ENCODE data around the gene TTC21A.

The TTC21A gene

DNA sequence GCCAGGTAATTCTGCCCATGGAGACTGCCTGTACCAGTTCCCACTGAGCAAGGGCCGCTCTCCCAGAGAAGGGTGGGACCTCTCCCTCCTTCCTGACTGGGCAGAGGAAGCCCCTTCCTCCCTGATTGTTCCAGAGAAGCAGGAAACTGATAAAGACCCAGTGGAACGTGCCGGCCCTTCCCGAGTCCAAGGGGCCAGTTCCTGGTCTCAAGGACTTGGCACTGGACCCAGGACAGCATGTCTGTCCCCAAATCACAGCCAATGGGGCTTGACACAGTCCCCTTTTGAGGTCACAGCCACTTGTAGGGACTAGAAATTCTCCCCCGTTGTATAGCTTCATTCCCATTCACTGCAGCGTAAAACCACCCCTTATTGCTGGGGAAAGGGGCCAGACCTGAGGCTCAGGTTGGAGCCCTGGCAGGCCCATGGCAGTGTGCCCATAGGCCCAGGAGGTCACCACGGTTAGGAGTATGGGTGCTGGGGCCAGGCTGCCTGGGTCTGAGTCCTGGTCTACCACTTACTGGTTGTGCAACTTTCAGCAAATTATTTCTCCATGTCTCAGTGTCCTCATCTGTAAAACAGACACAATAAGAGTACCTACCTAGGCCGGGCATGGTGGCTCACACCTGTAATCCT is 27.8 kb downstream of the TTC21A start:
- DNase-seq (ENCODE audit: low read depth in 1 of 2, low spot score in 1 of 2) = no peak

DNA sequence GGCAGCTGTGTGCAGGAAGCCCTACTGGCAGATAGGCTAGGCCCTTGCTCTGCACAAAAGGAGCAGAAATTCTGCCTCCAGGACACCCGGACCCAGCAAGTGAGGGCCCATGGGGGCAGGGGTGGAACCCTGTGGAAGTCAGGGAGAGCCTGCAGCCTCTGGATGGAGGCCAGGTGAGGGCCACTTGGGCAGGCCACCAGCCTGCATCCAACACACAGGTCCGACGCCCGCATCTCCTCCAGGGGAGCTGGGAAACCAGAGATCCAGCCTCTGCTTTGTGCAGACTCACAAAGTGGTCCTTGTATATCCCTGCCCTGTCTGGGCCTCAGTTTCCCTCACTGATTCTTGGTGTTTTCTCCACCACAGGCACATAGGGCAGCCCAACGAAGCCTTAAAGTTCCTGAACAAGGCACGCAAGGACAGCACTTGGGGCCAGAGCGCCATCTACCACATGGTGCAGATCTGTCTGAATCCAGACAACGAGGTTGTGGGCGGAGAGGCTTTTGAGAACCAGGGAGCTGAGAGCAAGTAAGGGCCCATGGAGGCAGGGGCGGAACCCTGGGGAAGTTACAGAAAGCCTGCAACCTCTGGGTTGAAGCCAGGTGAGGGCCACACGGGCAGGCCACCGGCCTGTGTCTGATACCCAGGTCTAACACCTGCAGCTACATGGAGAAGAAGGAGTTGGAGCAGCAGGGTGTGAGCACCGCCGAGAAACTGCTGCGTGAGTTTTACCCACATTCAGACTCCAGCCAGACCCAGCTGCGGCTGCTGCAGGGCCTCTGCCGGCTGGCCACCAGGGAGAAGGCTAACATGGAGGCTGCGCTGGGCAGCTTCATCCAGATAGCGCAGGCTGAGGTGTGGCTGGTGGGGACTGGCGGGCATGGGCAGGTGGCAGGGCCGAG is 29.3 kb downstream of the TTC21A start:
- DNase-seq (ENCODE audit: low read depth in 1 of 2, low spot score in 1 of 2) = no peak

DNA sequence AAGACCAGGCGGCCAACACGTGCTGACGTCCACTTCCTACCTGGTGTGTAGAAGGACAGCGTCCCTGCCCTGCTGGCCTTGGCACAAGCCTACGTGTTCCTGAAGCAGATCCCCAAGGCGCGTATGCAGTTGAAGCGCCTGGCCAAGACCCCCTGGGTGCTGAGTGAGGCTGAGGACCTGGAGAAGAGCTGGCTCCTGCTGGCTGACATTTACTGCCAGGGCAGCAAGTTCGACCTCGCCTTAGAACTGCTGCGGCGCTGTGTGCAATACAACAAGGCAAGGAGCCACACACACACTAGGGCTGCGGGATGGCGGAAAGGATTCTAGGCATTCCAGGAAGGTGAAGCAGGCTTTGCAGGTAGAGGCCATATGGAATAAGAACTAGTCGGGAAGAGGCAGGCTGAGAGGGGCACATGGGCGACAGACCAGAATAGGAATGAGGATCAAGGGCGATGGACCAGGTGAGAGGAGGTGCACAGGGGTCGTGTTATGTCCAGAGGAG is 30.0 kb downstream of the TTC21A start:
- no peak for DNase-seq (ENCODE audit: low read depth in 1 of 2, low spot score in 1 of 2)

DNA sequence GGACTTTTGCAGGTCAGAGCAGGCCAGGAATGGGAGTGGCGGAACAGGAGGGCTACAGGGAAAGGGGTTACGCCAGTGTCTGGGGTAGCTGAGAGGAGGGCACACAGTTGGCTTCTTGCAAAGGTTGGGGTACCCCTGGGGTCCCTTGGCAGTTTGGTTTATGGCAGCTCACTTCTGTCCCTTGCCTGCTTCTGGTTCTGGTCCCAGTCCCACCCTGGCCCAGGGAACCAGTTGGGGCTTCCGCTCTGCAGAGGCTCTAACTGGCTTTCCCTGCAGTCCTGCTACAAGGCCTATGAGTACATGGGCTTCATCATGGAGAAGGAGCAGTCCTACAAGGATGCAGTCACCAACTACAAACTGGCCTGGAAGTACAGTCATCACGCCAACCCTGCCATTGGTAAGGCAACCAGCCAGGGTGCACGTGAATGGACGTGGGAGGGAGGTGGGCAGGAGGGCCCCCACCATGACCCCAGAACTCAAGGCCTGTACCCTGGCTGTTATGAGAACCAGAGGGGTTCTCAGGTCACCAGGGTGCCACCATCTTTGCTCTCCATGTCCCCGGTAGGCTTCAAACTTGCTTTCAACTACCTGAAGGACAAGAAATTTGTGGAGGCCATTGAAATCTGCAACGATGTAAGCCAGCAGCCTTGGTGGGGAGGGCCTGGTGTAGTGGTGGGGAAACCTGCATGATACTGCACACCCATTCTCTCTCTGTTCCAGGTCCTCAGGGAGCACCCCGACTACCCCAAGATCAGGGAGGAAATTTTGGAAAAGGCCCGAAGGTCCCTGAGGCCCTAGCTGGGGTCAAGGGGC is 30.7 kb downstream of the TTC21A start:
- DNase-seq (ENCODE audit: low read depth in 1 of 2, low spot score in 1 of 2) = no peak

DNA sequence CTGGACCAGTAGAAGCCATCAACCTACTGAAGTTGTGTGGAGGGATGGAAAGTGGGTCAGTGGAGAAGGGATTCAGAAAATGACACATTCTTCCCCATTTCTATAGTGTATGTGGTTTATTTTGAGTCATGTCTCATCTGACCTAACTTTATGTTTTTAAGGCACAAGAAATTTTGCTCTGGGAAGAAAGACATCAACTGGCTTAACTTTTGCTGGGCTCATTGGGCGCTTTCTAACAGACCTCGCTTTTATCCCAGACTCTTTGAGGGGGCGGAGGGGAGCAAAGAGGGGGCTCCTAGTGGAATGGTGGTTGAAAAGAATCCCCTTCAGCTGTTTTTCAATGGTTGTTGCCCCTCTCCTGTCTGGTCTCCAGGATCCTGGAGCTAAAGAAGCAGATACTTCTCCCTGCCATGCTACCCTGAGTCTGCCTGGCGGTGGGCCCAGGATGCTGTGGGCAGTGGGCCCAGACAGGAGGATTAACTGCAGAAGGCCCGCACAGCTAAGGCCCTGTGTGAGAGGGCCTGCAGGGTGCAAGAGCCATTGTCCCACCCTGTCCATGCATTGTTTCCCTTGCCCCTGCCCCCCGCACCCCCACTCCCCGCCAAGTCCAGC is 31.4 kb downstream of the TTC21A start:
- DNase-seq (ENCODE audit: low read depth in 1 of 2, low spot score in 1 of 2) = no peak

DNA sequence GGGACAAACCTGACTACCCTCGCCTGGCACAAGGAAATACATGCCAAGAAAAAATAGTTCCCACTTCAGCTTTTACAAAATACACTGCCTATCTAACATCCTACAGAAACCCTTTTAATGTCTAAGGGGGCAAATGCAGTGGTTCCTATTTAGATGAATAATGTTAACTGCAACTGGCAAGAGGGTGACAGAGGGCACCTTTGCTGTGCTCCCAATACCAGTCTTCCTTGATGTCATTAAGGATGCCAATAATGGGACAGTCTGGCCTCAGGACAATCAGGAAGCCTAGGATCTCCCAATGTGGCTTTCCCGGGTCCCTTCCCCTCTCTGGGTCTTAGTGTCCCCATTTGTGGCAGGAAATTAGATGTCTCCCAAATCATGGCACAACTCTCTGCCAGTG is 32.0 kb downstream of the TTC21A start:
- no peak for DNase-seq (ENCODE audit: low read depth in 1 of 2, low spot score in 1 of 2)

DNA sequence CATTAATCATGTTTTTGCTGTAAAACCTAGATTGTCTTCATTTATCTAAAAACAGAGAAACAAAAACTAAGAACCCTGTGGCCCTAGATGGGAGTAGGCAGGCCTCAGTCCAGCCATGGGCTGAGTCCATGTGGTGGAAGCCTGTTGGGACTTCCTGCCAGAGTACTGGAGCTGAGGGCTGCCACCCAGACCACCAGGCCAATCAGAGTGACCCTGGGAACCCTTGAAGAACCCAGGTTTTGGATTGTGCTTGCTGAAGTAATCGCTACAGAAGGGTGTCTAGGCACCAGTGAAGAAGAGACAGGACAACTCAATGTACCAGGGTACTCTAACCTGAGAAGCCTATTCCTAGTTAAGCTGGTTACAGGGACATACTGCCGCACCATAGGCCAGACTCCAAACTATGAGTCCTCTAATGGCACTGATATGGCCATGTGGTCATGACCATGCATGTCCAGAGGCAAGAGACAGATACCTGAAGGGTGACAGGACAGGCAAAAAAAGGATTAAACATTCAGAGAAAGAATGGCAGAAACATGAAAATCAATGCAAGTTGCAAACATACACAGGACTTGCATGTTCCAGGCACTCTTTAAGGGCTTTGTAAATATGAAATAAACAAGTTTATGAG is 33.0 kb downstream of the TTC21A start:
- no peak for DNase-seq (ENCODE audit: low read depth in 1 of 2, low spot score in 1 of 2)

DNA sequence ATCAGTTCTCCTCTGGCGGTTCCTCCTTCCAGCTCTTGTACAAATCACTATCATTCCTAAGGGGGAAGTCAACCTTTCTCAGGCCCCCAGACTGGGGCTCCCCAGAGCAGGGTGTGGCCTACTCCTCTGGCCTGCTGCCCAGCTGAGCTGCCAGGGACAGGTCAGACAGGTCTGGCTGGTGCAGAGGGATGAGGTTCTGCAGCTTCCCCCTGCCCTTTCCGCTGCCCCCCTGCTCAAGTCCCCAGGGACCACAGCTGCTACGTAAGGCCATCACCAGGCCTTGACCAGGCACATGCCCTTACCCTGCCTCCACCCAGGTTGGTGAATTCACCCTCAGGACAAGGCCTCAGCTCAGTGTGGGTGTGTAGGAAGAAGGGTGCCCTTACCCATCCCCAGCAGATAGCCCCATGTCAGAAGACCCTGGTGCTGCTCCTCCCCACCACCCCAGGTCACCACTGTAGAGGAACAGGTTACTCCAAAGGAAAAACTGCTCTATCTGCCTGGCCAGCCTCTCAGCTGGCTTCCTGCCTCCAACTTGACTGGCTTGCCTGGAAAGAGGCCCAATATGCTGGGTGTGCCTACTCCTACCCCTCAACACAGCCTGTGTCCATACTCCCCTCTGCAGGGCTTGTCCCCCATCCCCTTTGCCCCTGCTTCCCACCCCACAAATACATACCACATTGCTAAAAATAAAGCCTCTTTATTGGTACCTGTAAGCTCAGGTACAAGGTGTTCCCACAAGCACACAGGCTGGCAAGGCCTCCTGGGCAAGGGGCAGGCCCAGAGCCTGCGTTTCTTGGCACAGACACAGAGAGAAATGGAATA is 33.9 kb downstream of the TTC21A start:
- no peak for DNase-seq (ENCODE audit: low read depth in 1 of 2, low spot score in 1 of 2)

DNA sequence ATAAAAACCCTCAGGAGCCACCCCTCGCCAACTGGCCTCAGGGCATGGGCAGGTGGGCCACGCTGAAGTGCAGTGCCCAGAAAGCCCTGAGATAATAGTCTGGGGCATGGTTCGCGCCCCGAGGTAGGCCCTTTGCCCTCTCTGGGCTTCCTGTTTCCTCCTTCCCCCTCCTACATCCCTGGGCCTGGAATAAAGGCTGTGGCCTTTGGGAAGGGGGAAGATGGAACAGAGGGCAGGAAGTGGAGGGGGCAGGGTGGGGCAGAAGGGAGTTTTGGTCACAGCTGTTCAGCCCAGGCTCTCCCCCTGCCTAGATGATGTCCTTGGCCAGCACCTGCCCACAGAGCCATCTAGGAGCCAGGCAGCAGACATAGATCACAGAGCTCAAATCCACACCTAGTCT is 34.6 kb downstream of the TTC21A start:
- no peak for DNase-seq (ENCODE audit: low read depth in 1 of 2, low spot score in 1 of 2)

DNA sequence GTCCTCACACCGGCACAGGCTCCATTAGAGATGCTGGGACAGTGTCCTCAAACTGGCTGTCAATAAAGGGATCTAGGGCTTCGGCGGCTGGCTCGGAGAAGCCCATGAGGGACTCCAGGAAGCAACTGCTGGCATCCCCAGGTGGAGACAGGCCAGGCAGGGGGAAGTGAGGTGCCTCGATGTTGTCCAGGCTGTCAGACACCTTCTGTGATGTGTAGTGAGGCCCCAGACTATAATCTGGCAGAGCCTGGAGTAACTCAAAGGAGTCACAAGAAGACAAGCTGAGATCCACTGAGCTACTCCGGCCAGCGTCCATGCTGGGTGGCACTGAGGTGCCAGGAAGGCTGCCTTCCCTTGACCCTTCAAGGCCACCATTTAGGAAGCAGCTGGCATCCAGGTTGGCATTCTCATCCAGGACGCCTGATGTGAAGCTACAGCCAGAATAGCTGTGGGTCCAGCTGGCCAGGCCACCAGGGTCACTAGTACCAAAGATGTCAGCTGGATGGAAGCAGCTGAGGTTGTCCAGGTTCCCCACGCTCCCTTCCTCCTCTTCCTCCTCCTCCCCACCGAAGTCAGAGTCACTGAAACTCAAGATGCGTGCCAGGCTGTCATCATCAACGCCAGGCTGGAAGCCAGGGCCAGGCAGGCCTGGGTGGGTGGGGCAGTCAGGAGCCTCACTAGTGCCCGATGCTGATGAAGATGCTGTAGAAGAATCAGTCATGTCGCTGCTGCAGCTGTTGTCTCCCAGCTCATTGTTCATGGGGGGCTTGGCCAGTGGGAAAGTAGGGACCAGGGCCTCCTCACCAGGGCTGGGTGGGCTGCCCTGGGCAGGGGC is 35.8 kb downstream of the TTC21A start:
- DNase-seq (ENCODE audit: low read depth in 1 of 2, low spot score in 1 of 2) = no peak

DNA sequence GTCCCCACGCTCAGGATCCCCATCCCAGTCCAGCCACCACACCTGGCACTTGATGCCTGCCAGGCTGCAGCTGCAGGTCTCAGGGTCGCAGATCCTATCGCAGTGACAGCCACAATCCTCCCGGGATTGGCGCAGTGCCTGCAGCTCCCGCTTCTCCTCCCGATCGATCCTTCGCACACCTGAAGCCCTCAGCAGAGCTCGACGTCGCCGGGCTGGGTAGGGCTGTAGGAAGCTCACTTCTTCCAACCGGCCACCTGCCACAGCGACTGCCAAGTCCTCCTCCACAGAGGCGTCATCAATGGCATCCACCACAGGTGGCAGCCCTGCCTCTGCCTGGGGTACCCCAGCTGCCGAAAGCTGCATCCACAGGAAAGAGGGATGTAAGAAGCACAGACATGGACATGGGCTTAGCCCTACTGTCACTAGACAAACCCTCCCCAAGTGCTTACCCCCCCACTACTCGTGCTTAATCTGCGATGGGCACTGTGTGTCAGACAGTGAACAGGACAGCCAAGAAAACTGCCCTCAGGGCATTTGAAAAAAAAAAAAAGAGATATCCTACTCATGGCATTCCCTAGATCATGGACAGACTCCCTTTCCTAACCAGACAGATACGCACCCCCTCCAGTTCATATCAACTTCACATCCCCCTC is 36.7 kb downstream of the TTC21A start:
- no peak for DNase-seq (ENCODE audit: low read depth in 1 of 2, low spot score in 1 of 2)

DNA sequence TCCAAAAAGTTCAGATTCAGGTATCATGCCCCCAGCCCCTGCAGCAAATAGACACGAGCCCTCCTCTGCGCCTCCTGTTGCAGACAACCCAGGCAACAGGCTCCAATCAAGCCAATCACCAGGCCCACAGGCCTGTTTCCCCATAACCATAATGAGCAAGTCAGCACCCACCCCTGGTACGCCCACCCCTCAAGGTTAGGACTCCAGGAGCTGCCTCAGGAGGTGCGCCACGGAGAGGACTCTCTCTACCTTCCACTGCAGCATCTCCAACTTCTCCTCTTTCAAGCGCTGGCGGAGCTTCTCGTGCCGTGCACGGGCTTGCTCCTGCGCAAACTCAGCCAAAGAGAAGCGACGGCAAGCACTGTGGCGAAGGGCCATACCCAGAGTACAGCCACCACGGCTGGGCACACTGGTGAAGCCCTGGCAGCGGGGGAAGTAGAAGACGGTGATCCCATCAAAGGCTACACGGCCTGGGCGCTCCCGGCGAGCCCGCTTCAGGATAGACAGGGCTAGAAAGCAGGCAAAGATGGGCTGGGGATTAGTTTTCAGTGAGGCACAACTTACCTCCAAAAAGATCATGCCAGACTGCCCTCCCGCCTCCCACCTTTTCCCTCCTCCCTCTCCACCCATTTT is 37.4 kb downstream of the TTC21A start:
- no peak for DNase-seq (ENCODE audit: low read depth in 1 of 2, low spot score in 1 of 2)

DNA sequence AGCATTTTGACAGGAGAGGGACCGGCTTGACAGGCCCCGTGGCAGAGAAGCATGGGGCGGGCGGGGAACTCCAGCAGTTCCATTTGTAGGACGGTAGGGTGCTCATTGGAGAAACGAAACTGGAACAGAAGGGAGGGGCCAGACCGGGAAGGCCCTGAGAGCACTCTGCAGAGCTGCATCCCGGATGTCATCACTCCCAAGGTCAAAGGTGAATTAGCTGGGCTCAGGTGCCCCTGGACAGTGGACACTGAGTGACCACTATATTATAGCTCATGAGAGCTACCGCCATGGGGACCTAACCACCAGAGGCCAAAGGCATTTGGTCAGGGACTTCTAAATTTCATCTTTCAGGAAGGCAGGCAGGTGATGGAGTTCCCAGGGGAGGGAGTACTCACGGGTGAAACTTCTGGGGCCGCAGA is 38.6 kb downstream of the TTC21A start:
- DNase-seq (ENCODE audit: low read depth in 1 of 2, low spot score in 1 of 2) = no peak

DNA sequence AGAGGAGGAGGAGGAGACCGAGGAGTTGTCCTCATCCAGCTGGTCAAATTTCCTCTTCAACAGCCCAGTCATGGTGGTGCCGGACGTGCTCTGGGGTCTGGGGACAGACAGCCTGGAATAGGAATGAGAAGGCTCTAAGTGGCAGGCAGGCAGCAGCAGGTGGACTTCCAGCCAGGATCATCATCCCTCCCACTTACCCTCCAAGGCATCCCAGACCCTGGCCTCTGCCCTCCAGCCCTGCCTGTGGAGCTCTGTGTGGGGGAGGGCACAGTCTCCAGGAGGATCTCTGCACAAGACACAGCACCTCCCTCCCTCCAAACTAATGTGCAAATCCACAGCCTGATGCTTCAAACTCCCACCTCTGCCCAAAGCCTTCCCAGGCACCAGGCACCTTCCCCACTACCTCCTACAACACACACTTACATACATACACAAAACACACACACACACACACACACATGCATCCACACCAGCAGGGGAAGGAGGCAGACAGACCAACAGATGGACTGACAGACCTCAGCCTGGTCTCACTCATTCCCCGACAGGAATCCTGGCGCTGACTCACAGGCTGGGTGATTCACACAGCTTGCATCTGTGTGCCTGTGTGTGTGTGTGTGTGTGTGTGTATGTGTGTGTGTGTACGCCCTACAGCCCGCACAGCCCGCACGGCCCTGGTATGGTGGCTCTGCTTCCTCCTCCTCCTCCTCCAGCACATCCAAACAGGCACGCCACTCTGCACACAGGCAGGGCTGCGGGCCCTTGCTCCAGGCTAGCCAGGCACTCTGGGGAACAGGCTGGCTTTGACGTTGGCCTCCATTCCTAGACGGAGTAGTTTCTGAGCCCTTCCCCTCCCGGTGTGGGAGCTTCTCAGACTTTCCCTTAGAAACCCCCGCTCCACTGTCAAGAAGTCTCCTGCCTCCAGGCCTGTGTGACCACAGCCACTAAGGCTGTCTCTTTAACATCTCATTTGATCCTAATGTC is 39.4 kb downstream of the TTC21A start:
- DNase-seq (ENCODE audit: low read depth in 1 of 2, low spot score in 1 of 2) = peak; percentile 40 to 73

DNA sequence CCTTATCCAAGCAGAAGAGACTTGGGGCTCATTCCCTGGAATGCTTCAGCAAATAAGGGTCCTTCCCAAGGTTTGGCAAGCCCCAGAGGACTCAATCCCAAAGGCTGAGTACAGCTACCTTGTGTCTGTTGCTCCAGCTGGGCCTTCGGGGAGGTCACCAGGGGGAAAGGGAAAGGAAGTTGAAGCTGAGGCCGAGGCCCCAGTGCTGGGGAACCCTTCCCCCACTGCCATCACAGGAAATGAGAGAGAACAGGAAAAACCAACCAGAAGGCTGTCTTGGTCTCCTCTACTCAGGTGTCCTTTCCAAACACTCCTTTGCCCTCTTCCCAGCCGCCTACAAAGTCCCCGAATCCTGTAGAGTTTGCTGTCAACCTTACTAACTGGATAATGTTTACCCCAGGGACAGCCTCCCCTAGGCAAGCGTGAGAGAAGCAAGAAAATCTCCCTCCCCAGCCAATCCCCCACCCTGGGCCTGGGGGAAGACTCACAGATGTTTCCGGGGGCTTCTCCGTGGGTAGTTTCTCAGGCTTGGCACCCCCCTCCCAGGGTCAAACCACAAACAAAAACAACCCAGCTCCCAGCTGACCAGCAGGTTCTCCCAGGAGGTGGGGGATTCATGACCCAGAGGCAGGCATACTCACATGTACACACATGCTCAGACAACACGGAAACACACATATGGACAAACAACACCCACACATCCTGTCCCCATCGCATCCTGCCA is 40.4 kb downstream of the TTC21A start:
- DNase-seq (ENCODE audit: low read depth in 1 of 2, low spot score in 1 of 2) = no peak

DNA sequence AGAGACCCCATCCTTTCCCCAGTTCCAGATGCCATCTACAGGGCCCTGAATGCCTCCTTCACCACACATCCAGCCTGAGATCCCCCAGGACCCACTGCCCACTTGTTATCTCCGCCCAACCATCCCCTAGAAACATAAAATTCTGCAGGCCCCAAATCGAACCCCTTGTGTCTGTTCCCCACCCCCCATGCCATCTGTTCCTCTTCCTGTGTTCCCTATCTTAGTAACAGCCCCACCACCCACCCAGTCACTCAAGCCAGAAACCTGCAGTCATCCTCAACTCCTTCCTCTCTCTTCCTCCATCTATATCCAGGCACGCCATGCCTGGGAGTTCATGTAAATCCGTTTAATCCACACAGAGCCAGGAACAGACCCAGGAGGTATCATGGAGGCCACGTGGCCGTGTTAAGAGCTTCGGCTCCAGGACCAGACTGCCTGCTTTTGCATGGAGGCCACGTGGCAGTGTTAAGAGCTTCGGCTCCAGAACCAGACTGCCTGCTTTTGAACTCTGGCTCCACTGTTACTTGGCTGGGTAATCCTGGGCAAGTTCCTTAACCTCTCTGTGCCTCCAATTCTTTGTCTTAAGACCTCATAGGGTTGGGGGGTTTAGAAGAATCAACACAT is 41.1 kb downstream of the TTC21A start:
- DNase-seq (ENCODE audit: low read depth in 1 of 2, low spot score in 1 of 2) = no peak

Data from activated CD4-positive, alpha-beta T cell treated with anti-CD3 and anti-CD28 coated beads, Interleukin-2, amount 50 U/mL, for 24 hours (primary cell).